Osteoblast (primary cell): Measurements from ENCODE around the gene DEGS1. TPM values are rescaled to one million over a fixed set of nuclear protein-coding genes. Genes with fewer than 3 reads are reported as not detected.

Experiments
- DNase-seq: peaks from one replicate; pipeline ENCODE4 v3.0.0; 2011; ENCODE audit warnings: low spot score, mixed read lengths; ENCODE audit not compliant: insufficient read length; ENCODE audit errors: missing footprints
- H2AFZ ChIP-seq: 2 replicates; pipeline ENCODE4 v1.6.0; 2011; ENCODE audit warnings: mild to moderate bottlenecking, low read length
- H3K27ac ChIP-seq: 2 replicates; pipeline ENCODE4 v1.5.1; 2011; ENCODE audit warnings: mild to moderate bottlenecking, low read depth, low read length, moderate library complexity
- H3K27me3 ChIP-seq: 2 replicates; pipeline ENCODE4 v1.6.0; 2012; ENCODE audit warnings: mild to moderate bottlenecking, control low read depth, inconsistent platforms, low read length, moderate library complexity; ENCODE audit not compliant: insufficient read depth
- H3K36me3 ChIP-seq: 2 replicates; pipeline ENCODE4 v1.5.1; 2011; ENCODE audit warnings: mild to moderate bottlenecking, low read length, control low read depth, moderate library complexity; ENCODE audit not compliant: insufficient read depth
- H3K4me1 ChIP-seq: 2 replicates; pipeline ENCODE4 v1.5.1; 2011; ENCODE audit warnings: mild to moderate bottlenecking, low read length, control low read depth, moderate library complexity; ENCODE audit not compliant: insufficient read depth
- H3K4me2 ChIP-seq: 2 replicates; pipeline ENCODE4 v1.6.0; 2011; ENCODE audit warnings: mild to moderate bottlenecking, low read length; ENCODE audit not compliant: insufficient read depth
- H3K4me3 ChIP-seq: fragments of 200-600 bp; sonication (generic); 3 replicates; pipeline ENCODE4 v1.5.1; 2012; ENCODE audit warnings: mild to moderate bottlenecking, low read length, inconsistent platforms; ENCODE audit not compliant: insufficient read depth
- H3K79me2 ChIP-seq: 2 replicates; pipeline ENCODE4 v1.6.0; 2012; ENCODE audit warnings: mild to moderate bottlenecking, low read length, control low read depth, inconsistent platforms; ENCODE audit not compliant: insufficient read depth
- H3K9me3 ChIP-seq: 2 replicates; pipeline ENCODE4 v1.5.1; 2011; ENCODE audit warnings: low read depth, low read length, control low read depth
- H4K20me1 ChIP-seq: 2 replicates; pipeline ENCODE4 v1.6.0; 2012; ENCODE audit warnings: mild to moderate bottlenecking, low read length, control low read depth; ENCODE audit not compliant: insufficient read depth
- CTCF ChIP-seq: IDR thresholded peaks from 2 replicates; pipeline ENCODE4 v1.5.1; 2011; ENCODE audit warnings: mild to moderate bottlenecking, low read depth, low read length, moderate library complexity; ENCODE audit errors: extremely low read depth
- total RNA-seq: library from RNA; depleted of rRNA; stranded (reverse); fragments of >200 nt; gene quantifications from 2 replicates; pipeline ENCODE4 v1.2.3, GENCODE V29; 2012

The DEGS1 gene
- total RNA-seq, 1 donor: 85.0 TPM

GRCh38 chr1:224213438-224214119, 30.5 kb downstream of the DEGS1 start:
- Histone ChIP-seq H4K20me1 (no peaks in the 10 kb centered on the region), H3K9me3 (no peaks in the 10 kb centered on the region), H3K27me3 (no peaks in the 10 kb centered on the region), H3K4me2 (no peak overlapping the region), H3K4me1 (no peaks in the 10 kb centered on the region), H3K79me2 (no peaks in the 10 kb centered on the region), H3K4me3 (no peak overlapping the region), H3K27ac (no peak overlapping the region), H2AFZ (no peak overlapping the region), H3K36me3 (no peaks in the 10 kb centered on the region)
- DNase-seq: no peak
- no peak for TF ChIP-seq CTCF

DNA sequence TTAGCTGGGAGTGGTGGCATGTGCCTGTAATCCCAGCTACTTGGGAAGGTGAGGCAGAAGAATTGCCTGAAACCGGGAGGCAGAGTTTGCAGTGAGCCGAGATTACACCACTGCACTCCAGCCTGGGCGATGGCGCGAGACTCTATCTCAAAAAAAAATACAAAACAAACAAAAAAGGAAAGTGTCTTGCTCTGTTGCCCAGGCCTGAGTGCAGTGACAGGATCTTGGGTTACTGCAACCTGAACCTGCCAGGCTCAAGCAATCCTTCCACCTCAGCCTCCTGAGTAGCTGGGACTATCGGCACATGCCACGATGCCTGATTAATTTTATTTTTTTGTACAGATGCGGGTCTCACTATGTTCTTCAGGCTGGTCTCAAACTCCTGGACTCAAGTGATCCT, 33.3 kb downstream of the DEGS1 start:
- no peak overlapping the region for H3K27ac ChIP-seq
- H3K36me3 ChIP-seq: no peaks in the 10 kb centered on the region
- no peak overlapping the region for H3K4me2 ChIP-seq
- TF ChIP-seq CTCF: no peak
- H2AFZ ChIP-seq: no peak overlapping the region
- no peak overlapping the region for H3K4me3 ChIP-seq
- no peaks in the 10 kb centered on the region for H4K20me1 ChIP-seq
- H3K79me2 ChIP-seq: no peaks in the 10 kb centered on the region
- H3K4me1 ChIP-seq: no peaks in the 10 kb centered on the region
- DNase-seq: no peak
- peaks cover 4% of the 10 kb centered on the region for H3K27me3 ChIP-seq
- H3K9me3 ChIP-seq: no peaks in the 10 kb centered on the region

DNA sequence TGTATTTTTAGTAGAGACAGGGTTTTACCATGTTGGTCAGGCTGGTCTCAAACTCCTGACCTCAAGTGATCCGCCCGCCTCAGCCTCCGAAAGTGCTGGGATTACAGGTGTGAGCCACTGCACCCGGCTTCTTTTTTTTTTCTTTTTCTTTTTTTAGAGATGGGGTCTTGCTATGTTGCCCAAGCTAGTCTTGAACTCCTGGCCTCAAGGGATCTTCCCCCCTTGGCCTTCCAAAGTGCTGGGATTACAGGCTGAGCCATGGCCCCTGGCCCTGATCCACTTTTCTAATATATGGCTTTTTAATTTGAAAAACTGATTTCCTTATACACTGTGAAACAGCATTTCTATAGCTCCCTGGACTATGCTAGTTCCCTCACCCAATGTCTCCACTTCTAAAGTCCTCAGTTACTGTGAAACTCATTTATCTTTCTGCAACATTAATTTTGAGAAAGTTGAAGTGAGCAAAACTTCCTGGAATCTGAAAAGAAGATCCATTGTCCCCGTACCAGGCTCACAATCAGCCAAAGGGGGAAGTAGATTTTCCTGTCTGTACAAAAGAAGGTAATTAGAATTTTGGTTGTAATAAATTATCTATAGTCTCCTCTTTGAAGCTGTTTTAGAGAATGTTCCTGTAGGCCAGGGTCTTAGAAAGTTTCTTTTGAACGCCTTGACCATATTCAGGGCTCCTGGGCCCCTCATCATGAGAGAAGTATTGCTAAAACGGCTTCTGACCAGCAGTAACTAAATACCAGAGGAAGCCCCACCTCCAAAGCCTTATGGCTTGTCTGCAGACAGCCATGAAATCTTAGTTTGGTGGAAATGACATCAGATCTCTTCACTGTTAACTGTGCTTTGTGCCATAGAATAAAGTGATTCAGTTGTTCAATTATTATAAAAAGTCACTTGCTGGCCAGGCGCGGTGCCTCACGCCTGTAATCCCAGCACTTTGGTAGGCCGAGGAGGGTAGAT, 34.9 kb downstream of the DEGS1 start:
- Histone ChIP-seq H2AFZ (no peak overlapping the region), H3K4me3 (no peak overlapping the region), H3K9me3 (no peaks in the 10 kb centered on the region), H3K36me3 (no peaks in the 10 kb centered on the region), H3K4me1 (no peaks in the 10 kb centered on the region), H4K20me1 (no peaks in the 10 kb centered on the region), H3K4me2 (no peak overlapping the region), H3K27ac (no peak overlapping the region), H3K27me3 (peaks cover 4% of the 10 kb centered on the region), H3K79me2 (no peaks in the 10 kb centered on the region)
- DNase-seq: no peak
- no peak for TF ChIP-seq CTCF
